HFFc6 (cell line): ENCODE measurements around the gene KCNIP1. TPM values are rescaled to one million over a fixed set of nuclear protein-coding genes. Genes with fewer than 3 reads are reported as not detected.

Experiments
- DNase-seq: peaks from one replicate; pipeline ENCODE4 v3.0.0-alpha.2; 2018
- H3K27ac Mint-ChIP-seq: 2 replicates; pipeline ENCODE4 v1.8.0; 2020; ENCODE audit warnings: mild to moderate bottlenecking, mixed read lengths
- H3K27me3 Mint-ChIP-seq: 2 replicates; pipeline ENCODE4 v1.8.0; 2021; ENCODE audit warnings: mild to moderate bottlenecking, moderate library complexity, mixed read lengths; ENCODE audit not compliant: insufficient read depth
- H3K36me3 Mint-ChIP-seq: 2 replicates; pipeline ENCODE4 v1.8.0; 2021; ENCODE audit warnings: low read depth, mixed read lengths
- H3K4me1 Mint-ChIP-seq: 2 replicates; pipeline ENCODE4 v1.8.0; 2020; ENCODE audit warnings: low read depth, mixed read lengths
- H3K4me3 Mint-ChIP-seq: 2 replicates; pipeline ENCODE4 v1.8.0; 2020; ENCODE audit warnings: mild to moderate bottlenecking, moderate library complexity, mixed read lengths
- H3K9me3 Mint-ChIP-seq: 2 replicates; pipeline ENCODE4 v1.8.0; 2020; ENCODE audit warnings: mild to moderate bottlenecking, mixed read lengths
- CTCF ChIP-seq: fragments of 200-600 bp; sonication (generic); IDR thresholded peaks from 2 replicates; pipeline ENCODE4 v1.5.0; 2021; ENCODE audit warnings: antibody characterized with exemption, mild to moderate bottlenecking
- total RNA-seq, 6 experiments: library from RNA; stranded (reverse); fragmentation: NEBNext Ultra II Directional; extraction: Animal tissue kit (Norgen Biotek cat#: 25700); gene quantifications; 2 replicates in 1 of 6; 3 replicates in 5 of 6; pipeline ENCODE4 v1.2.3, GENCODE V29; 2021

KCNIP1 gene
- total RNA-seq, 6 experiments from 2014 or later, result not detected

GRCh38 chr5:170488570-170488969 lies 15.2 kb upstream of the KCNIP1 start:
- H3K36me3 Mint-ChIP-seq, result no peaks in the 10 kb centered on the region
- peaks cover 13% of the 10 kb centered on the region for H3K4me1 Mint-ChIP-seq
- H3K4me3 Mint-ChIP-seq, result no peak overlapping the region
- peaks cover 15% of the 10 kb centered on the region for H3K9me3 Mint-ChIP-seq
- peaks cover 5% of the 10 kb centered on the region; the same call in 1 of the 2 replicates for H3K27me3 Mint-ChIP-seq
- no peak for TF ChIP-seq CTCF
- DNase-seq, result no peak
- no peak overlapping the region for H3K27ac Mint-ChIP-seq

GRCh38 chr5:170489199-170489598 lies 14.6 kb upstream of the KCNIP1 start:
- Mint-ChIP-seq H3K27me3 (peaks cover 6% of the 10 kb centered on the region; the same call in 1 of the 2 replicates), H3K4me3 (no peak overlapping the region), H3K4me1 (peaks cover 13% of the 10 kb centered on the region), H3K27ac (no peak overlapping the region), H3K9me3 (peaks cover 14% of the 10 kb centered on the region), H3K36me3 (no peaks in the 10 kb centered on the region)
- DNase-seq, result no peak
- TF ChIP-seq CTCF, result no peak

- H3K36me3 Mint-ChIP-seq, result no peaks in the 10 kb centered on the region
- peaks cover 13% of the 10 kb centered on the region for H3K4me1 Mint-ChIP-seq
- no peak for TF ChIP-seq CTCF
- peaks cover 5% of the 10 kb centered on the region; the same call in 1 of the 2 replicates for H3K27me3 Mint-ChIP-seq
- no peak for DNase-seq
- H3K4me3 Mint-ChIP-seq, result no peak overlapping the region
- H3K9me3 Mint-ChIP-seq, result peaks cover 11% of the 10 kb centered on the region
- H3K27ac Mint-ChIP-seq, result no peak overlapping the region
These were observed 13.4 kb upstream of the KCNIP1 start for GRCh38 chr5:170490381-170490780.

- no peak for TF ChIP-seq CTCF
- Mint-ChIP-seq H3K27ac (no peak overlapping the region), H3K4me3 (no peak overlapping the region), H3K27me3 (peaks cover 8% of the 10 kb centered on the region; the same call in 1 of the 2 replicates), H3K9me3 (peaks cover 6% of the 10 kb centered on the region; the same call in 1 of the 2 replicates), H3K36me3 (no peaks in the 10 kb centered on the region), H3K4me1 (peaks cover 13% of the 10 kb centered on the region)
- peak; percentile 59 for DNase-seq
These were observed 12.3 kb upstream of the KCNIP1 start for GRCh38 chr5:170491479-170491878.

- peaks cover 13% of the 10 kb centered on the region for H3K4me1 Mint-ChIP-seq
- peaks cover 11% of the 10 kb centered on the region for H3K27me3 Mint-ChIP-seq
- H3K27ac Mint-ChIP-seq, result no peak overlapping the region
- peaks cover 6% of the 10 kb centered on the region; the same call in 1 of the 2 replicates for H3K9me3 Mint-ChIP-seq
- TF ChIP-seq CTCF, result no peak
- DNase-seq, result no peak
- no peak overlapping the region for H3K4me3 Mint-ChIP-seq
- no peaks in the 10 kb centered on the region for H3K36me3 Mint-ChIP-seq
These were observed 10.6 kb upstream of the KCNIP1 start for GRCh38 chr5:170493028-170493820.
